HG03159 (cell line): ENCODE measurements around the gene ZMYM4.
"Not testable (repeated sequence)": the region's sequence is repeated elsewhere in the genome, so short reads cannot be mapped to it uniquely, and the experiment has no call there.

ENCODE experiments used
- ATAC-seq: cut with Tn5 transposase; IDR thresholded peaks from one replicate; pipeline ENCODE4 v1.9.1; 2021; ENCODE audit warnings: mild to moderate bottlenecking, moderate library complexity; ENCODE audit not compliant: unreplicated experiment

The ZMYM4 gene

GRCh38 chr1:35268282-35269200 lies at the start of gene ZMYM4:
TSS of gene ZMYM4 (plus strand) at chr1:35268709. CDS start at chr1:35269047, 338 bp downstream.
- peak; percentile 89 for ATAC-seq

GRCh38 chr1:35220976-35221375 lies 47.5 kb upstream of the ZMYM4 start:
- ATAC-seq, result no peak

GRCh38 chr1:35222322-35223083 lies 46.0 kb upstream of the ZMYM4 start:
- no peak for ATAC-seq

- ATAC-seq, result no peak
These were observed 45.4 kb upstream of the ZMYM4 start for GRCh38 chr1:35223084-35223630.

GRCh38 chr1:35226546-35226945 lies 42.0 kb upstream of the ZMYM4 start:
- no peak for ATAC-seq

- ATAC-seq, result no peak
These were observed 38.7 kb upstream of the ZMYM4 start for GRCh38 chr1:35229587-35230360.

- no peak for ATAC-seq
These were observed 37.2 kb upstream of the ZMYM4 start for GRCh38 chr1:35231287-35231686.

GRCh38 chr1:35236772-35237171 lies 31.7 kb upstream of the ZMYM4 start:
- ATAC-seq, result not testable (repeated sequence)

GRCh38 chr1:35243691-35244090 lies 24.8 kb upstream of the ZMYM4 start:
- ATAC-seq, result no peak

GRCh38 chr1:35247256-35247655 lies 21.3 kb upstream of the ZMYM4 start:
- no peak for ATAC-seq

GRCh38 chr1:35253941-35254340 lies 14.6 kb upstream of the ZMYM4 start:
- ATAC-seq, result no peak

- ATAC-seq, result no peak
These were observed 13.2 kb upstream of the ZMYM4 start for GRCh38 chr1:35255276-35255675.

- ATAC-seq, result no peak
These were observed 8.9 kb upstream of the ZMYM4 start for GRCh38 chr1:35259561-35259960.

GRCh38 chr1:35261412-35262120 lies 6.9 kb upstream of the ZMYM4 start:
- no peak for ATAC-seq

- ATAC-seq, result no peak
These were observed 4.5 kb upstream of the ZMYM4 start for GRCh38 chr1:35264035-35264434.

GRCh38 chr1:35264871-35265270 lies 3.6 kb upstream of the ZMYM4 start:
- ATAC-seq, result no peak

- no peak for ATAC-seq
These were observed 2.2 kb upstream of the ZMYM4 start for GRCh38 chr1:35266306-35266705.

GRCh38 chr1:35269201-35269988 lies 886 bp downstream of the ZMYM4 start:
- no peak for ATAC-seq

GRCh38 chr1:35269989-35270289 lies 1.4 kb downstream of the ZMYM4 start:
- no peak for ATAC-seq

- ATAC-seq, result no peak
These were observed 2.3 kb downstream of the ZMYM4 start for GRCh38 chr1:35270836-35271235.
